C1 segment of cervical spinal cord (tissue), 14 donors: ENCODE data around the gene C1D.

ENCODE experiments used
- DNase-seq, 14 donors: peaks; one replicate each; lab custom pipeline; 2025; lab: John Stamatoyannopoulos, UW

The C1D gene

GRCh38 chr2:68059784-68060525 lies 2.8 kb downstream of the C1D start:
- no peak for DNase-seq

- DNase-seq: no peak
Observed at GRCh38 chr2:68057658-68058396, 5.0 kb downstream of the C1D start.

- DNase-seq: no peak
Observed at GRCh38 chr2:68052717-68053422, 9.9 kb downstream of the C1D start.

- no peak for DNase-seq
Observed at GRCh38 chr2:68050353-68050752, 12.5 kb downstream of the C1D start.

- DNase-seq: no peak
Observed at GRCh38 chr2:68046642-68047240, 16.1 kb downstream of the C1D start.

- no peak for DNase-seq
Observed at GRCh38 chr2:68046224-68046623, 16.6 kb downstream of the C1D start.

GRCh38 chr2:68045342-68045741 lies 17.5 kb downstream of the C1D start:
- no peak for DNase-seq

GRCh38 chr2:68044099-68044498 lies 18.7 kb downstream of the C1D start:
- no peak for DNase-seq

- DNase-seq: no peak
Observed at GRCh38 chr2:68043695-68044094, 19.1 kb downstream of the C1D start.

- no peak for DNase-seq
Observed at GRCh38 chr2:68043032-68043431, 19.8 kb downstream of the C1D start.

- DNase-seq: no peak
Observed at GRCh38 chr2:68041704-68042245, 21.0 kb downstream of the C1D start.

- DNase-seq: no peak
Observed at GRCh38 chr2:68040078-68040477, 22.7 kb downstream of the C1D start.

- DNase-seq: no peak
Observed at GRCh38 chr2:68039317-68039716, 23.5 kb downstream of the C1D start.

- DNase-seq: no peak
Observed at GRCh38 chr2:68032702-68033101, 30.1 kb downstream of the C1D start.

- peak in 1 of 14 donors; percentile 43 for DNase-seq
Observed at GRCh38 chr2:68031542-68032160, 31.2 kb downstream of the C1D start.

- DNase-seq: no peak
Observed at GRCh38 chr2:68031043-68031442, 31.8 kb downstream of the C1D start.

- DNase-seq: no peak
Observed at GRCh38 chr2:68030529-68030928, 32.3 kb downstream of the C1D start.

GRCh38 chr2:68027959-68028358 lies 34.8 kb downstream of the C1D start:
- DNase-seq: no peak

- DNase-seq: no peak
Observed at GRCh38 chr2:68024450-68024849, 38.4 kb downstream of the C1D start.

GRCh38 chr2:68023904-68024303 lies 38.9 kb downstream of the C1D start:
- DNase-seq: no peak

- no peak for DNase-seq
Observed at GRCh38 chr2:68018727-68019126, 44.1 kb downstream of the C1D start.
